ENCODE data around the gene ADCY6.

Gene ADCY6

GRCh38 chr12:48815126-48816110 is 26.5 kb upstream of the ADCY6 start:
- DNase-seq = no peak

DNA sequence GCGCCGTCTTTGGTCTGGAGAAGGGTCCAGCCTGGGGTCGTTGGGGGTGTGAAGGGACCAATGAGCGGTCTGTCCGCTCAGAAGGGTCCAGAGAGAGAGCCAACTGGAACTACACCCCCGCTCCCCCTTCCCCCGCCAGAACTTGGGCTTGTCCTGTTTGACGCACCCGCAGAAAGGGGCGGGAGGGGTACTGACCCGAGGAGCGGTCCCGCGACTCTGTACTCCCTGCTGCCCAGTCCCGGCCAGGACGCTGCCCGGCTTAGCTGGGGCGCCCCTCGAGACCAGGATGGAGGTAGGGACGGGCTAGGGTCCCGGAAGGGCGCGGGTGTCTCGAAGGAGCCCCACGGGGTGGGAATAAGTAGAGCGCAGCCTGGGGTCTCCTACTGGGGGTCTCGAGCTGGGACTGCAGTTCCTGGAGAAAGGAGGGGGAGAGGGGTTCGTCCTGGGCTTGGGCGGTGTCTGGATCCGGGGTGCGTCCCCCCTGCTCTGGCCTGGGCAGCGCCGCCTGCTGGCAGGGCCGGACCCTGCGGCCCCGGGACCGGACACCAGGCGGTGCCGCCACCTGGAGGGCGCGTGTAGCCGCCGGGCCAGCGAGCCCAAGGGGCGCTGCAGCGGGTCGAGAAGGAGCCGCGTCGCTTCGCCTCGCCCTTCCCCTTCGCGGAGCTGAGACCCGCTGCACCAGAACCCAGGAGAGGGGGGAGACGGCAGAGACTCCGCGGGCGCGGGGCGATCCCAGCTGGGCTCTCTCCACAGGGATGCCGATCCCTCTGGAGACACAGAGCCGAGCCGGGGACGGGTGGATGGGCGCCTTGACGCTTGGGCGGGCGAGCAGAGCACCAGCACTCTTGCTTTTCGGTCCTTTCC is 25.6 kb upstream of the ADCY6 start:
- no peak for DNase-seq

GRCh38 chr12:48813465-48814261 is 24.8 kb upstream of the ADCY6 start:
- DNase-seq = no peak

DNA sequence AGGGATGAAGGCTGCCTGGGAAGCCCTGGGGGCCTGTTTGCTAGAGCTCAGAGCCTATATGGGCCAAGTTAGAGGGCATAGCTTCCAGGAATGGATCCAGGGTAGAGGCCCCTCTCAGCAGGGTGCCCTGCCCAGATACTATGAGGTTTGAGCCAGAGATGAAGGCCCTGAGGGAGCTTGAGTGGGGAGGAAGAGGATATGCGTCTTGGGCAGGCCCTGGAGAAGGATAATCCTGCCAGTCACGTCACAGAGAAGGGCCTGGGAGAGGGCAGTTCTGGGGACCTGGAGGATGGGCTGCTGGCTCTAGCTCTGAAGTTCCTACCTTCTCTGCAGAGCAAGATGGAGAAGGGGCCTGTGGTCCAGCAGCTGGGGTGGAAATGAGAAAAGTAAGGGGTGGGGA is 23.5 kb upstream of the ADCY6 start:
- no peak for DNase-seq

DNA sequence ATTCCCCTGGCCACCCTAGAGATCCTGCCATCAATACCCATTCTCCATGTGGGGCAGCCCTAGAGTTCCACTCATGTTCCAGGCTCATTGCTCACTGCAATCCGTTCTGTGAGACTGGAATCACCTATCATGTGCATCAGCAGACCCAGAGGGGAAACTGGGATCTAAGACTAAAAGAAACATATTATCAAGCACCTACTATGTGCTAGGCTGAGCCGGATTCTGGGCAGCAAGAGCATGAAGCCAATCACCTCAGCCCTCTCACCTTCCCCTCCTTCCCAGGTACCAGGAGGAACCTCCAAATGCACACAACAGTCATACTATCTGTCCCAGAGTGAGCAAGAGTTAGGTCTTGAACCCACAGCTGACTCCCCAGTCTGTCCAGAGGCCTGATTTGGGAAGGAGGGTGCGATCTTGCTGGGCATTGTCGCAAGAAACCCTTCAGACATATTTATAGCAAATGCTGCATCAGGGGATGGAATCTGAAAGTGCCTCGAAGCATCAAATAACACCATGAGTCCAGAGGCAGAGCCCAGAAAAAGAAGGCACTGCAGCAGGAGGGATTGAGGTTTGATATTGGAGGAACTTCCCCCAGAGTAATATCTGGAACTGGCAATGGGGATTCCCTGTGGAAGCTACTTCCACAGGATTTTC is 22.7 kb upstream of the ADCY6 start:
- no peak for DNase-seq

DNA sequence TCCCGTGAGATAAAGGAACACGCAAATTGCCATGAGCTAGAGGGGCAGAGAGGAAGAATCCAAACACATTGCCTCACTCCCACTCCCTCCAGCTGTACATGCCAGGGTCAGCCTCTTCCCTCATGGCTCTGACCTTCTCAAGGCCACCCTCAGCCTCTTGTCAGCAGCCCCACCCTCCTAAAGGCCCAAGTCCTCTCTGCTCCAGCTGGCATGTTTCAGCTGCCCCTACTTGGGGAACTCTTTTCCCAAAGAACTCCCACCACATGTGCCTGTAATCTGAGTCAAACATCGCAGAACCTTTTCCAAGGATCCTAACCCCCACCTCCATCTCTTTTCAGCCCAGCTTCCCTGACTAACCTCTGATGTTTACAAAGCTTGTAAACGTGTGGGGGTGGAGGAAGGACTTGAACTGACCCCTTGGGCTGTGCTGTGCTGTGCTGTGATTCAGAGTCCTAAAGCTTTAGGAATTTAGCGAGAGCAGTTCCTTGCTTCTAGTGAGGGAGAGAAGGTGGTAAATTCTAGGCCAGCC is 22.1 kb upstream of the ADCY6 start:
- DNase-seq = no peak

DNA sequence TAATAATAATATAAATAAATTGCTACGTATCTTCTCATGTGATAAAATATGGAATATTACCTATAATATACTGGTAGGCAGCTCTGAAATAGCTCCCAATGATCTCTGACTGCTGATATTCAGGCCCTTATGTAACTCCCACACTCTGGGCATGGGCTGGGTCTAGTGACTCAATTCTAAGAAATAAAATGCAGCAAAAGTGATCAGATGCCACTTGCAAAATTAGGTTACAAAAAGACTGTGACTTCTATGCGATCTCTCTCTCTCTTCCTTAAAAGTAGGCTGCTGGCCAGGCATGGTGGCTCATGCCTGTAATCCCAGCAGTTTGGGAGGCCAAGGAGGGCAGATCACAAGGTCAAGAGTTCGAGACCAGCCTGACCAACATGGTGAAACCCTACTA is 19.1 kb upstream of the ADCY6 start:
- DNase-seq = no peak

DNA sequence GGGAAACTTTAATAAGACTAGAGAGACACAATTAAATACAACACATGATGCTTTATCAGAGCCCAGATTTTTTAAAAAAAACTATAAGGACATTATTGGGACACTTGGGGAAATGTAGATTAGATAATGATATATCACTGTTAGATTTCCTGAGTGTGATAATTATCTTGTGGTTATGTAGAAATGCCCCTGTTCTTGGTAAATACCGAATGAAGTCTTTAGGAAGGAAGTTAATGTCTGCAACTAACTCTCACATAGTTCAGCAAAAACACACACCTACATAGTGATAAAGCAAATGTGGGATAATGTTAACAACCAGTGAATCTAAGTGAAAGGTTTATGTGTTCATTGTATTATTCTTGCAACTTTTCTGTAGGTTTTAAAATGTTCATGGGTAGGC is 14.8 kb upstream of the ADCY6 start:
- DNase-seq = no peak

DNA sequence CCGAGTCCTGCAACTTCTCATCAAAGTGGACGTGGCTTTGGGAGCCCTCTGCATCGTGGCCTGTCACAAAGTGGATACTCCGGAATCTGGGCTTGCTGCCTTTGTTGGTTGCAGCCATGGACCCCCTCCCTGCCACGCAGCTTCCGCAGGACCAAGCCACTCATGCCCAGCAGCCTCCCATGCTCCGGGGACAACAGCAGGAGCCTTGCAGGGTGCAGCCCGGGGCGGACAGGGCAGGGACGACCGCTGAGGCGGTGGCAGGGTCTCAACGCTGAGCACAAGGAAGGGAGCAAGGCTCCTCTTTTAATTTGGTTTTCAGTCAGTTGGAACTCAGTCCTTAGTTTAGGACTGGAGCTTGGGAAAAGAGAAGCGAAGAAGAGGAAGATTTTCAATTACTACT is 12.1 kb upstream of the ADCY6 start:
- DNase-seq = no peak

DNA sequence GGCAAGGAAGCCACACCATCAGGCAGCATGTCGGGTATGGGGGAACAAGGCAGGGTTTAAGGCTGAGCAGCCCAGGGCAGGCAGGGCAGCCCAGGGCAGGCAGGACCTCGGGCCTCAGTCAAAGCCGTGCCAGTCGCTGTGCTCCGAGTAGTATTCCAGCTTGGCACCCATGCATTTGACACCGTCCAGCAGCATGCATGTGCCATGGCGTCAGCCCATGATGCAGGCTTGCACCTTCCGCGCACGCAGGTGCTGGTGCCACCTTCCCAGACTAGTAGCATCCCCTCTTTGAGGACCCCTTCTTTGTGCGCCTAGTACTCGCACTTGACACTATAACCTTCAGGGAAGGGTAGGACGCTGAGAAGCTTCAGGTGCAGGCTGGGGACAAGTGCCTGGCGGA is 11.6 kb upstream of the ADCY6 start:
- no peak for DNase-seq

DNA sequence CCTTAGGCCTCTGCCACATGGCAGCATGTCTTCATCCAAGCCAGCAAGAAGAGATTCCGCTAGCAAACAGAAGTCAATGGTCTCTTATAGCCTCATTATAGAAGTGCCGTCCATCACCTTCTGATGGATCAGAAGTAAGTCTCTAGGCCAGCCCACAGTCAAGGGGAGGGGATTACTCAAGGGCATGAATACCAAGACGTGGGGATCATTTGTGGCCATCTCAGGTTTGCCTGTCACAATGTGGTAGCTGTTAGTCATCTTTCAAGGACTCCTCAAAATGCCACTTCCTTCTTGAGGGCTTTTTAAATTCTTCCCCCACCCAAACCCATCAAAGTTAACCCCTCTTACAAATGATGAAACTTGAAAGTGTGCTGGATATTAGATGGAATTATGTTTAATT is 8.1 kb upstream of the ADCY6 start:
- DNase-seq = no peak

DNA sequence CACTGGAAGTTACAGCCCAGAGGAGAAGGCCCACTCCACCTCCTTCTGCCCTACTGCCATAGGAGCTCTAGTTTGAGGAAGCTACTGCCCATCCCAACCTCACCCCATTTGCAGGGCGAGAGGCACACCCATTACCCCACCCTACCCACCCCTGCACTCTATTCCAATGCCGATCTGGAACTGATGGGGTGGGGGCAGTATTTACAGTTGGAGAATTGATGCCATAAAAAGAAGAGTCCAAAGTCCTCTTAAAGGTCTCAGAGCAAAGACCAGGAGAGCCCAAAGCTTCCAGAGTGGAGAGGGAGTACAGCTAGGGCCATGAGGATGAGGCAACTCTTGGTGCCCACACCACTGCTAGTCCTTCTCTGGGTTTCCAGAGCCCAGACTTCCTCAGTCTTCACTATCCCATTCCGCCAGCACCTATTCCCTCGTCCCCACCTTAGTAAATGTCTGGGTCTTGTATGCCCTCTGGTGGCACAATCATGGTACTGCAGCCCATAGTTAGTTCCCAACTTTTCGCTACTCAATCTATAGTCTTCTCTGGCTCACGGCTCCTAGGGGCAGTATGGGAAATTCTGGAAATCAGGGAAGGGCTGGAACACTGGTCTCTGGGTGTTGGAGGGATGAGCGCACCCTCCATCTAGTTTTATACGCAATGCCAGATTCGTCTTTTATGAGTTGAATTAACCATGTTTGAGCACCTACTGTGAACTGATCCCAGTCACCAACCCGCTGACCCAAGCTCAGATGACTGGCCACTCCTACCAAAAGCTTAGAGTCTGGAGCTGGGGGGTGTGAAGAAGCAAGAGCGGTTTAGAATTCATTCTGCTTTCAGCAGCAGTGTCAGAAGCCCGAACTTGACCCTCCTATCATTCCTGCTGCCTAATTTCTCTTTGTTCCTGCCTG is 6.9 kb upstream of the ADCY6 start:
- no peak for DNase-seq

DNA sequence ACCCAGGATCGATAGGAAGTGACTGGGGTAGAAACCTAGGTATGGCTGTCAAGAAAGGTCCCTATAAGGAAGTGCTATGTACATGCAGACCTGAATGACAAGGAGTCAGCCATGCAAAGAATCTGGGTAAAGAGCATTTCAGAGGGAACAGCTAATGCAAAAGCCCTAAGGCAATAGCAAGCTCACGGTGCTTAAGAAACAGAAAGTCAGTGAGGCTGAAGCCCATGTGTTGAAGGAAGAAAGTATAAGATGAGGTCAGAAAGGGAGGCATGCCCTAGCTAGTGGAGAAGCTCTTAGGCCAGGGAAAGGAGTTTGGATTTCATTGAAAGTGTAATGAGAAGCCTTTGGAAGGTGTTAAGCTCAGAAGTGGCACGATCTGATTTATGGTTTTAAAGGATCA is 6.0 kb upstream of the ADCY6 start:
- DNase-seq = no peak

- DNase-seq = no peak
Observed at GRCh38 chr12:48793696-48794095, 4.8 kb upstream of the ADCY6 start.

- DNase-seq = no peak
Observed at GRCh38 chr12:48789858-48790326, 1.0 kb upstream of the ADCY6 start.

DNA sequence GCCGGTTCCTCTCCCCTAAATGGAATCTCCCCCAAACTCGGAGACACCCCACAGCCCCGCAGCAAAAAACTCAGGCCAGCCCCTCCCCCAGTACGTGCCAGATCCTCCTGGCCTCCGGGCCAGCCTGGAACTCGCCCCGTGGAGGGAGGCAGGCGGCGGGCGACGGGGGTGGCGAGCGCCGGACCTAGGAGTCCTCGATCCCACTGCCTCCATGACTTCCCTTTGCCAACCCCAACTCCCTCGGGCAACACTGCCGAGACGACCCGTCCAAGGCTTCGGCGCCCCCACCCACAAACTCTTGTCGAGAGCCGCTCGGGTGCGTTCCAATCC is 400 bp downstream of the ADCY6 start:
- no peak for DNase-seq

DNA sequence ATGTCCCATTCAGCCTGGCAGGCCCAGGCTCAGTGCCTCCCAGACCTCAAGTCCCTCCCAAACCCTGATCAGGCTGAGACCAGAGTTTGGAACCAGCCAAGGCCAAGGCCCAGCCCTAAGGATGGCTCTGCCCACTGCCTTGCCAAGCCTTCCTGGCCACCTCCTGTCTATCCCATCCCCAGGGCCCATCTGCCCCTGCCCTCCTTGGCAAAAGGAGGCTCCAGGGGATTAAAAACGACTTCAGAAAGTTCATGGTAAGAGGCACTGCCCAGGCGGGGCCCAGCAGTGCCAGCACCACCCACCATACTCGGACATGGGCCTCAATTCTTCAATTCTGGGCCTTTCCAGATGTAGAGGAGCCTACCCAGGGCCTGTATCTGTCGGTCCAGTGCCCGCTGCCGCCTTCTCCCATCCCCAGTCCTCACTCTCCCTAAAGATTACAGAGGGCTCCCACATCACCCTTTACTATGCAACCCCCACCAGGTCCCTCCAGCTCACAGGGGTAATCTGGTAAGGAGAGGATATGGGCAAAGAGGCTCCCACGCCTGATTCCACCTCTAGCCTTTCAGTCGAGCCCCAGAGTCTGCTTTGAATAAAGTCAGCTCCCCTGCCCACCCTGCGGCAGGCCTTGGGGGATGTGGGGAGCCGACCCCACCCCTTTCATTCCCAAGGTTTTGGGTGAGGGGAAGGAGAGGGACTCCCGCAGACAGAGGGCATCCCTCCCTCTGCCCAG is 932 bp downstream of the ADCY6 start:
- DNase-seq = no peak

GRCh38 chr12:48786591-48787544 is 2.0 kb downstream of the ADCY6 start:
- no peak for DNase-seq

GRCh38 chr12:48783432-48783831 is 5.5 kb downstream of the ADCY6 start:
- DNase-seq = no peak
